Vagina (tissue), 2 donors: ENCODE results near the gene EYA4. TPM values are rescaled to one million over a fixed set of nuclear protein-coding genes. Genes with fewer than 3 reads are reported as not detected.

Experiments
- DNase-seq, 2 donors: peaks; one replicate each; pipeline ENCODE4 v3.0.0-alpha.2; 2017; ENCODE audit errors: extremely low spot score in 2 of 2
- H3K27ac ChIP-seq: fragments of 200-600 bp; sonication (generic); one replicate; pipeline ENCODE4 v1.5.1; 2019
- H3K27me3 ChIP-seq: fragments of 200-600 bp; sonication (generic); one replicate; pipeline ENCODE4 v1.5.1; 2019
- H3K36me3 ChIP-seq, 2 donors: fragments of 200-600 bp; sonication (generic); one replicate each; pipeline ENCODE4 v1.5.1; 2017 to 2019
- H3K4me1 ChIP-seq: fragments of 200-600 bp; sonication (generic); one replicate; pipeline ENCODE4 v1.5.1; 2019
- H3K4me3 ChIP-seq, 2 donors: fragments of 200-600 bp; sonication (generic); 1 replicate in 1 of 2; 2 replicates in 1 of 2; pipeline ENCODE4 v1.5.1; 2016 to 2019
- H3K9me3 ChIP-seq: fragments of 200-600 bp; sonication (generic); one replicate; pipeline ENCODE4 v1.5.1; 2019
- CTCF ChIP-seq, 3 experiments: fragments of 450-650 bp in 2 of 3; fragments of 200-600 bp in 1 of 3; sonication (generic) in 1 of 3; IDR thresholded peaks; one replicate each; pipeline ENCODE4 v1.5.1; 2017 to 2019; ENCODE audit warnings: antibody characterized with exemption in 3 of 3, mild to moderate bottlenecking in 2 of 3, moderate library complexity in 2 of 3
- POLR2A ChIP-seq, 2 donors: fragments of 450-650 bp; IDR thresholded peaks; one replicate each; pipeline ENCODE4 v1.6.1; 2017; ENCODE audit warnings: antibody characterized with exemption in 2 of 2, mild to moderate bottlenecking in 2 of 2, moderate library complexity in 2 of 2
- POLR2AphosphoS5 ChIP-seq, 2 donors: sonication (generic); formaldehyde crosslinking; IDR thresholded peaks; one replicate each; pipeline ENCODE4 v1.9.0; 2017; ENCODE audit warnings: antibody characterized with exemption in 2 of 2, mild to moderate bottlenecking in 2 of 2, low read depth in 1 of 2; ENCODE audit not compliant: insufficient read depth in 1 of 2
- intact Hi-C: fragments of 100-400 bp; cut with DNase I; formaldehyde crosslinking; loops from one replicate; pipeline ENCODE4 v1.15.1; 2023
- total RNA-seq: library from RNA; depleted of rRNA; stranded (reverse); fragments of >200 nt; gene quantifications from one replicate; pipeline ENCODE4 v1.2.3, GENCODE V29; 2016

EYA4 gene
- total RNA-seq, 1 donor from 2014 or later, result 18.7 TPM

GRCh38 chr6:133266186-133266585 lies 25.0 kb downstream of the EYA4 start:
- Histone ChIP-seq H3K4me1 (no peaks in the 10 kb centered on the region), H3K9me3 (no peaks in the 10 kb centered on the region), H3K36me3 (no peaks in the 10 kb centered on the region), H3K27me3 (no peaks in the 10 kb centered on the region), H3K27ac (no peak overlapping the region), H3K4me3 (no peak overlapping the region)
- DNase-seq, result no peak
- intact Hi-C loops, result no loop called here
- TF ChIP-seq CTCF (IDR thresholded peaks at IDR 0.05), result no peak

- Histone ChIP-seq H3K36me3 (no peaks in the 10 kb centered on the region), H3K4me1 (no peaks in the 10 kb centered on the region), H3K4me3 (no peak overlapping the region), H3K27ac (no peak overlapping the region), H3K27me3 (no peaks in the 10 kb centered on the region), H3K9me3 (no peaks in the 10 kb centered on the region)
- TF ChIP-seq POLR2AphosphoS5 (IDR thresholded peaks at IDR 0.05; ENCODE audit: insufficient read depth in 1 of 2, low read depth in 1 of 2) (no peak), CTCF (IDR thresholded peaks at IDR 0.05) (no peak), POLR2A (IDR thresholded peaks at IDR 0.05) (no peak)
- intact Hi-C loops, result no loop called here
- no peak for DNase-seq
Observed at GRCh38 chr6:133268621-133269020, 27.5 kb downstream of the EYA4 start.

GRCh38 chr6:133274813-133275212 lies 33.7 kb downstream of the EYA4 start:
- intact Hi-C loops, result no loop called here
- DNase-seq, result no peak

GRCh38 chr6:133275213-133275612 lies 34.1 kb downstream of the EYA4 start:
- intact Hi-C loops, result no loop called here
- Histone ChIP-seq H3K9me3 (no peaks in the 10 kb centered on the region), H3K27ac (no peak overlapping the region), H3K4me1 (no peaks in the 10 kb centered on the region), H3K27me3 (no peaks in the 10 kb centered on the region), H3K36me3 (no peaks in the 10 kb centered on the region), H3K4me3 (no peak overlapping the region)
- DNase-seq, result no peak
- TF ChIP-seq POLR2AphosphoS5 (IDR thresholded peaks at IDR 0.05; ENCODE audit: insufficient read depth in 1 of 2, low read depth in 1 of 2), result no peak
- no peak for TF ChIP-seq POLR2A (IDR thresholded peaks at IDR 0.05)
- TF ChIP-seq CTCF (IDR thresholded peaks at IDR 0.05), result no peak

More at GRCh38 chr6:133274813-133275212, 33.7 kb downstream of the EYA4 start:
- Histone ChIP-seq H3K27ac (no peak overlapping the region), H3K9me3 (no peaks in the 10 kb centered on the region), H3K4me1 (no peaks in the 10 kb centered on the region), H3K27me3 (no peaks in the 10 kb centered on the region), H3K4me3 (no peak overlapping the region), H3K36me3 (no peaks in the 10 kb centered on the region)
- TF ChIP-seq POLR2A (IDR thresholded peaks at IDR 0.05) (no peak), CTCF (IDR thresholded peaks at IDR 0.05) (no peak), POLR2AphosphoS5 (IDR thresholded peaks at IDR 0.05; ENCODE audit: insufficient read depth in 1 of 2, low read depth in 1 of 2) (no peak)

GRCh38 chr6:133277228-133277899 lies 36.2 kb downstream of the EYA4 start:
- DNase-seq, result no peak
- intact Hi-C loops, result no loop called here
- H3K36me3 ChIP-seq, result no peaks in the 10 kb centered on the region
- no peaks in the 10 kb centered on the region for H3K27me3 ChIP-seq
- H3K4me1 ChIP-seq, result no peaks in the 10 kb centered on the region
- no peak overlapping the region for H3K27ac ChIP-seq
- no peak overlapping the region for H3K4me3 ChIP-seq
- no peak for TF ChIP-seq CTCF (IDR thresholded peaks at IDR 0.05)
- no peak for TF ChIP-seq POLR2A (IDR thresholded peaks at IDR 0.05)
- TF ChIP-seq POLR2AphosphoS5 (IDR thresholded peaks at IDR 0.05; ENCODE audit: insufficient read depth in 1 of 2, low read depth in 1 of 2), result no peak
- no peaks in the 10 kb centered on the region for H3K9me3 ChIP-seq
